Keratinocyte (primary cell): Measurements from ENCODE around the gene ARHGAP22. TPM values are rescaled to one million over a fixed set of nuclear protein-coding genes. Genes with fewer than 3 reads are reported as not detected.

Source experiments
- DNase-seq: peaks from one replicate; pipeline ENCODE4 v3.0.0-alpha.2; 2011; ENCODE audit warnings: low read depth, missing footprints, low spot score
- FAIRE-seq: peaks from 2 replicates; lab custom pipeline; 2011; peaks lifted over from hg19 to GRCh38; lab: Jason Lieb, UNC
- H2AFZ ChIP-seq: 2 replicates; pipeline ENCODE4 v1.6.0; 2012; ENCODE audit warnings: low read length, control low read depth, inconsistent platforms; ENCODE audit not compliant: control insufficient read depth
- H3K27ac ChIP-seq: 2 replicates; pipeline ENCODE4 v1.5.1; 2011; ENCODE audit warnings: low read length; ENCODE audit not compliant: control insufficient read depth, insufficient read depth
- H3K27me3 ChIP-seq: 3 replicates; pipeline ENCODE4 v1.6.0; 2011; ENCODE audit warnings: low read length; ENCODE audit not compliant: control insufficient read depth, insufficient read depth; ENCODE audit errors: extremely low read depth
- H3K36me3 ChIP-seq, 2 experiments: 2 replicates in 1 of 2; 3 replicates in 1 of 2; pipeline ENCODE4 v1.5.1; 2011; ENCODE audit warnings: low read length in 2 of 2, mild to moderate bottlenecking in 1 of 2; ENCODE audit not compliant: control insufficient read depth in 2 of 2, insufficient read depth in 2 of 2; ENCODE audit errors: extremely low read depth in 1 of 2
- H3K4me1 ChIP-seq: 3 replicates; pipeline ENCODE4 v1.5.1; 2011; ENCODE audit warnings: low read length; ENCODE audit not compliant: control insufficient read depth, insufficient read depth; ENCODE audit errors: extremely low read depth
- H3K4me2 ChIP-seq: 3 replicates; pipeline ENCODE4 v1.6.0; 2011; ENCODE audit warnings: low read depth, low read length; ENCODE audit not compliant: control insufficient read depth, insufficient read depth; ENCODE audit errors: extremely low read depth
- H3K4me3 ChIP-seq, 3 experiments: fragments of 200-600 bp in 1 of 3; sonication (generic) in 1 of 3; 2 replicates in 2 of 3; 3 replicates in 1 of 3; pipeline ENCODE4 v1.5.1; 2011 to 2016; ENCODE audit warnings: low read length in 3 of 3, mild to moderate bottlenecking in 3 of 3, control low read depth in 2 of 3, inconsistent platforms in 1 of 3, low read depth in 1 of 3, mixed read lengths in 1 of 3, mixed run types in 1 of 3, moderate library complexity in 1 of 3; ENCODE audit not compliant: control insufficient read depth in 2 of 3, insufficient read depth in 2 of 3; ENCODE audit errors: extremely low read depth in 1 of 3
- H3K79me2 ChIP-seq: 2 replicates; pipeline ENCODE4 v1.6.0; 2012; ENCODE audit warnings: low read length; ENCODE audit not compliant: control insufficient read depth, insufficient read depth
- H3K9ac ChIP-seq: 3 replicates; pipeline ENCODE4 v1.6.0; 2011; ENCODE audit warnings: low read length; ENCODE audit not compliant: control insufficient read depth, insufficient read depth; ENCODE audit errors: extremely low read depth
- H3K9me1 ChIP-seq: 3 replicates; pipeline ENCODE4 v1.6.0; 2011; ENCODE audit warnings: low read length; ENCODE audit not compliant: control insufficient read depth, insufficient read depth; ENCODE audit errors: extremely low read depth
- H3K9me3 ChIP-seq: 2 replicates; pipeline ENCODE4 v1.5.1; 2012; ENCODE audit warnings: low read depth, low read length; ENCODE audit not compliant: control insufficient read depth
- H4K20me1 ChIP-seq: 3 replicates; pipeline ENCODE4 v1.6.0; 2011; ENCODE audit warnings: low read length; ENCODE audit not compliant: control insufficient read depth, insufficient read depth; ENCODE audit errors: extremely low read depth
- CTCF ChIP-seq, 3 experiments: IDR thresholded peaks in 1 of 3; conservative IDR thresholded peaks in 1 of 3; optimal IDR thresholded peaks in 1 of 3; 2 replicates in 2 of 3; 3 replicates in 1 of 3; pipeline versions ENCODE3 to v1.5.1; 2011; ENCODE audit warnings: low read length in 3 of 3, mild to moderate bottlenecking in 3 of 3, moderate library complexity in 2 of 3, control low read depth in 1 of 3, inconsistent platforms in 1 of 3; ENCODE audit not compliant: insufficient read depth in 2 of 3; ENCODE audit errors: extremely low read depth in 1 of 3
- EZH2 ChIP-seq: IDR thresholded peaks from one replicate; pipeline ENCODE4 v1.6.1; 2012; ENCODE audit warnings: inconsistent platforms, mild to moderate bottlenecking, low read length, moderate library complexity
- dilution Hi-C: fragments of 300-500 bp; cut with MboI; formaldehyde crosslinking; loops from one replicate; pipeline ENCODE4 v1.7.0; 2020; ENCODE audit warnings: low sequenced_read_pairs; ENCODE audit not compliant: extremely low pct_ligation_motif_present
- polyA plus RNA-seq, 5 experiments: library from polyadenylated mRNA; depleted of rRNA in 3 of 5; stranded (reverse) in 3 of 5; stranded (forward) in 1 of 5; unstranded in 1 of 5; fragments of >200 nt; gene quantifications; 1 replicate in 1 of 5; 2 replicates in 3 of 5; 3 replicates in 1 of 5; pipeline versions ENCODE4 v1.2.1 to v1.2.3, GENCODE V29; 2011 to 2012; ENCODE audit warnings: missing spikeins in 2 of 5, low read depth in 1 of 5, low replicate concordance in 1 of 5

The ARHGAP22 gene
- polyA plus RNA-seq, 1 donor (not counting 4 experiments of a cell fraction or from before 2014, with no cell fraction given), result 4.9 TPM

GRCh38 chr10:48516911-48517310 lies 88.0 kb downstream of the ARHGAP22 start:
- DNase-seq, result no peak
- H3K79me2 ChIP-seq, result no peaks in the 10 kb centered on the region
- FAIRE-seq, result no peak

GRCh38 chr10:48514916-48515315 lies 90.0 kb downstream of the ARHGAP22 start:
- H4K20me1 ChIP-seq, result peaks cover 2% of the 10 kb centered on the region
- DNase-seq (no peak), FAIRE-seq (no peak)
- TF ChIP-seq EZH2 (no peak), CTCF (optimal IDR thresholded peaks at IDR 0.05 in 1 of 3, IDR thresholded peaks at IDR 0.05 in 1 of 3, conservative IDR thresholded peaks at IDR 0.05 in 1 of 3; ENCODE audit: extremely low read depth in 1 of 3, insufficient read depth in 2 of 3, low read length in 3 of 3) (no peak)
- dilution Hi-C loops, result no loop called here
- no peak overlapping the region for H3K9ac ChIP-seq
- H3K79me2 ChIP-seq, result no peaks in the 10 kb centered on the region
- no peak overlapping the region for H2AFZ ChIP-seq
- no peaks in the 10 kb centered on the region for H3K27me3 ChIP-seq
- H3K4me1 ChIP-seq, result no peaks in the 10 kb centered on the region
- no peaks in the 10 kb centered on the region for H3K9me1 ChIP-seq
- no peak overlapping the region for H3K27ac ChIP-seq
- no peaks in the 10 kb centered on the region for H3K9me3 ChIP-seq
- H3K4me2 ChIP-seq, result no peak overlapping the region
- H3K4me3 ChIP-seq, result no peak overlapping the region
- no peaks in the 10 kb centered on the region for H3K36me3 ChIP-seq

More at GRCh38 chr10:48516911-48517310, 88.0 kb downstream of the ARHGAP22 start:
- H3K4me1 ChIP-seq, result no peaks in the 10 kb centered on the region
- H3K27ac ChIP-seq, result no peak overlapping the region
- no peak overlapping the region for H2AFZ ChIP-seq
- no peaks in the 10 kb centered on the region for H3K9me3 ChIP-seq
- no peak overlapping the region for H3K4me3 ChIP-seq
- peaks cover 8% of the 10 kb centered on the region for H3K27me3 ChIP-seq
- no peaks in the 10 kb centered on the region for H4K20me1 ChIP-seq
- no peak overlapping the region for H3K4me2 ChIP-seq
- H3K36me3 ChIP-seq, result no peaks in the 10 kb centered on the region
- H3K9ac ChIP-seq, result no peak overlapping the region
- TF ChIP-seq CTCF (optimal IDR thresholded peaks at IDR 0.05 in 1 of 3, IDR thresholded peaks at IDR 0.05 in 1 of 3, conservative IDR thresholded peaks at IDR 0.05 in 1 of 3; ENCODE audit: extremely low read depth in 1 of 3, insufficient read depth in 2 of 3, low read length in 3 of 3) (no peak), EZH2 (no peak)
- H3K9me1 ChIP-seq, result no peaks in the 10 kb centered on the region
- dilution Hi-C loops, result no loop called here
